ENCODE data around the gene TNS1. TPM values are rescaled to one million over a fixed set of nuclear protein-coding genes. Genes with fewer than 3 reads are reported as not detected.

TNS1 gene
- total and polyA plus RNA-seq, 2 donors from 2014 or later = 44.8 to 471 TPM

GRCh38 chr2:217824223-217824622, 178.6 kb downstream of the TNS1 start:
- FAIRE-seq = no peak
- Histone ChIP-seq H3K27ac (ENCODE audit: low read depth in 2 of 2, low read length in 2 of 2) (no peak overlapping the region), H3K4me3 (ENCODE audit: low read length in 3 of 3) (no peak overlapping the region), H3K9ac (ENCODE audit: low read length in 3 of 3) (no peak overlapping the region), H3K36me3 (ENCODE audit: control insufficient read depth in 2 of 3, insufficient read depth in 3 of 3, low read length in 3 of 3) (peaks cover 0 to 63% (median 11%) of the 10 kb centered on the region in 3 donors), H3K4me1 (ENCODE audit: control insufficient read depth in 2 of 3, insufficient read depth in 2 of 3, low read depth in 1 of 3, low read length in 3 of 3) (peaks cover 0 to 41% (median 26%) of the 10 kb centered on the region in 3 donors), H3K9me3 (ENCODE audit: control insufficient read depth in 2 of 3, insufficient read depth in 1 of 3, low read length in 3 of 3) (no peaks in the 10 kb centered on the region), H3K27me3 (ENCODE audit: control insufficient read depth, insufficient read depth, low read length) (no peaks in the 10 kb centered on the region)
- DNase-seq = peak in 1 of 5 donors; percentile 43
- no peak for TF ChIP-seq CTCF (IDR thresholded peaks at IDR 0.05; ENCODE audit: borderline replicate concordance, extremely low read depth, insufficient read depth)
- intact Hi-C loops (cut with DNase I) = no loop called here

GRCh38 chr2:217823626-217824025, 179.2 kb downstream of the TNS1 start:
- FAIRE-seq (no peak), DNase-seq (no peak)
- no peak overlapping the region for H3K9ac ChIP-seq (ENCODE audit: low read length in 3 of 3)
- no peak overlapping the region for H3K4me3 ChIP-seq (ENCODE audit: low read length in 3 of 3)
- H3K27ac ChIP-seq (ENCODE audit: low read depth in 2 of 2, low read length in 2 of 2) = no peak overlapping the region
- peaks cover 2 to 66% (median 16%) of the 10 kb centered on the region in 3 donors for H3K36me3 ChIP-seq (ENCODE audit: control insufficient read depth in 2 of 3, insufficient read depth in 3 of 3, low read length in 3 of 3)
- H3K9me3 ChIP-seq (ENCODE audit: control insufficient read depth in 2 of 3, insufficient read depth in 1 of 3, low read length in 3 of 3) = no peaks in the 10 kb centered on the region
- peaks cover 0 to 45% (median 28%) of the 10 kb centered on the region in 3 donors for H3K4me1 ChIP-seq (ENCODE audit: control insufficient read depth in 2 of 3, insufficient read depth in 2 of 3, low read depth in 1 of 3, low read length in 3 of 3)
- intact Hi-C loops (cut with DNase I) = no loop called here
- no peak for TF ChIP-seq CTCF (IDR thresholded peaks at IDR 0.05; ENCODE audit: borderline replicate concordance, extremely low read depth, insufficient read depth)
- no peaks in the 10 kb centered on the region for H3K27me3 ChIP-seq (ENCODE audit: control insufficient read depth, insufficient read depth, low read length)

- peak overlapping the region; percentile 13 to 22 for H3K27ac ChIP-seq (ENCODE audit: low read depth in 2 of 2, low read length in 2 of 2)
- H3K27me3 ChIP-seq (ENCODE audit: control insufficient read depth, insufficient read depth, low read length) = no peaks in the 10 kb centered on the region
- no peak overlapping the region for H3K9ac ChIP-seq (ENCODE audit: low read length in 3 of 3)
- DNase-seq (peak in 1 of 5 donors; percentile 47), FAIRE-seq (no peak)
- intact Hi-C loops (cut with DNase I) = no loop called here
- H3K4me1 ChIP-seq (ENCODE audit: control insufficient read depth in 2 of 3, insufficient read depth in 2 of 3, low read depth in 1 of 3, low read length in 3 of 3) = peaks cover 0 to 42% (median 21%) of the 10 kb centered on the region in 3 donors
- H3K9me3 ChIP-seq (ENCODE audit: control insufficient read depth in 2 of 3, insufficient read depth in 1 of 3, low read length in 3 of 3) = no peaks in the 10 kb centered on the region
- no peak overlapping the region for H3K4me3 ChIP-seq (ENCODE audit: low read length in 3 of 3)
- peaks cover 3 to 66% (median 19%) of the 10 kb centered on the region in 3 donors for H3K36me3 ChIP-seq (ENCODE audit: control insufficient read depth in 2 of 3, insufficient read depth in 3 of 3, low read length in 3 of 3)
- no peak for TF ChIP-seq CTCF (IDR thresholded peaks at IDR 0.05; ENCODE audit: borderline replicate concordance, extremely low read depth, insufficient read depth)
These were observed 180.2 kb downstream of the TNS1 start for GRCh38 chr2:217822296-217823252.
